PC-9 (cell line): ENCODE results near the gene SLC2A9.

Experiments
- CTCF ChIP-seq: fragments of 200-600 bp; sonication (generic); conservative IDR thresholded peaks from 2 replicates; pipeline ENCODE4 v1.6.1; 2017; ENCODE audit warnings: mixed run types, antibody characterized with exemption, mild to moderate bottlenecking, moderate library complexity
- EZH2 ChIP-seq: fragments of 200-600 bp; sonication (generic); IDR thresholded peaks from 2 replicates; pipeline ENCODE4 v1.8.0; 2017; ENCODE audit warnings: antibody characterized with exemption, low read depth

DNA sequence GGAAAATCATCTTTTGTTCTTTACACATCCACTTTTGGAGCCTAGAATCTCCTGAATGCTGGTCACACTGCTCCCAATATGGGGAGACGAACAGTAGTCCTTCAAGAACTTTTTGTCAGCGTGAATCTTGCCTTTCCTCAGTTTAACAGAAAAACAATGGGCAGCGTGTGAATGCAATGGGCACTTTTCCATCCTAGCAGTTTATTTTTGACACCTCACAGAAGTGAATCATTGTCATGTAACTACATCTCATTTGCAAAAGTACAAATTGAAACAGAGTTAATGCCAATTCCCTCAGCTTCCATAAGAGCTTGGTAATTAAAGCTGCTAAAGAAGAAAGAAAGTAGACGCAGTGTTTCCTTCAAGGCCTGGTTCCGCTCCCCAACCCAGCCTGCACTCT is 154.4 kb downstream of the SLC2A9 start:
- TF ChIP-seq EZH2 (no peak), CTCF (no peak)
